ENCODE measurements around the gene PRKCA. TPM values are rescaled to one million over a fixed set of nuclear protein-coding genes. Genes with fewer than 3 reads are reported as not detected.

Gene PRKCA
- total and polyA plus RNA-seq, 2 donors (not counting 3 experiments of a cell fraction or from before 2014, with no cell fraction given) = 7.5 to 34.2 TPM

DNA sequence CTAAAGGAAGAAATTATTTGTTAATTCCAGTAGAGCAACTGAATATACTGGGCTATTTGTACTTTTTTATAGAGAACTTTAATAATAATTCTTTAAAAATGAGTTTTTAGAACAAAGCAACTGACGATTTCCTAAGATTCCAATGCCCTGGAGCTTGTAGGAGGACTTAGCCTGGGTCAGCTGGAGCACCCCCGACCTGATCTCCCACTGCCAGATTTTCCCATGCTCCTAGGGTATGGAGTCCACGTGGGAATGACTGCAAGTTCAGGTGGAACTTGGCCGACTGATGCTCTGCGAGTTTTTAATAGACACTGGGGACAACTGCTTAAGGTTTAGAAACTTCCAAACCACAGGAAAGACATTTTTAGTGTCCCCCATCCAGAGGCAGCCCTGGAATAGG, 507.0 kb downstream of the PRKCA start:
- FAIRE-seq (no peak), DNase-seq (ENCODE audit: low read depth, low spot score) (no peak)
- CTCF ChIA-PET = no interaction called here
- Histone ChIP-seq H3K9ac (replicated peaks; ENCODE audit: extremely low read depth, insufficient read depth, low read length) (no peak overlapping the region), H4K20me1 (replicated peaks; ENCODE audit: control insufficient read depth, extremely low read depth, insufficient read depth, low read length) (no peaks in the 10 kb centered on the region), H3K79me2 (ENCODE audit: control insufficient read depth, insufficient read depth, low read length) (no peaks in the 10 kb centered on the region), H3K9me1 (replicated peaks; ENCODE audit: control insufficient read depth, extremely low read depth, insufficient read depth, low read length) (no peaks in the 10 kb centered on the region), H3K4me1 (ENCODE audit: control insufficient read depth, extremely low read depth, insufficient read depth, low read length) (no peaks in the 10 kb centered on the region), H3K4me3 (replicated peaks in 1 of 3; ENCODE audit: insufficient read depth in 1 of 3, low read depth in 1 of 3, low read length in 3 of 3) (no peak overlapping the region), H3K9me3 (replicated peaks; ENCODE audit: control insufficient read depth, insufficient read depth, low read length) (no peaks in the 10 kb centered on the region), H3K36me3 (ENCODE audit: control insufficient read depth in 2 of 2, extremely low read depth in 1 of 2, insufficient read depth in 2 of 2, low read length in 2 of 2) (no peaks in the 10 kb centered on the region), H3K4me2 (ENCODE audit: insufficient read depth, low read length) (no peak overlapping the region), H3K27ac (ENCODE audit: insufficient read depth, low read depth, low read length) (no peak overlapping the region), H2AFZ (ENCODE audit: low read depth, low read length) (no peak overlapping the region), H3K27me3 (ENCODE audit: control insufficient read depth in 2 of 2, insufficient read depth in 2 of 2, low read length in 2 of 2) (no peaks in the 10 kb centered on the region)
- no TSS peak for BruUV-seq (replicated peaks)
- POLR2A ChIA-PET = no interaction called here
- TF ChIP-seq POLR2A (IDR thresholded peaks at IDR 0.05; ENCODE audit: low read depth, low read length) (no peak), GATA2 (IDR thresholded peaks at IDR 0.05; ENCODE audit: insufficient read depth, insufficient read length, low read depth, low read length) (no peak), FOS (IDR thresholded peaks at IDR 0.05; ENCODE audit: borderline replicate concordance, insufficient read depth, low read length) (no peak), JUN (IDR thresholded peaks at IDR 0.05; ENCODE audit: borderline replicate concordance, insufficient read depth, insufficient read length, low read depth) (no peak), EZH2 (IDR thresholded peaks at IDR 0.05; ENCODE audit: borderline replicate concordance, low read depth, low read length, severe bottlenecking) (no peak), MYC (IDR thresholded peaks at IDR 0.05; ENCODE audit: low read depth, low read length) (no peak), POLR2AphosphoS5 (IDR thresholded peaks at IDR 0.05; ENCODE audit: insufficient read depth, low read depth, low read length) (no peak)
- TF ChIP-seq, protein P1, sequence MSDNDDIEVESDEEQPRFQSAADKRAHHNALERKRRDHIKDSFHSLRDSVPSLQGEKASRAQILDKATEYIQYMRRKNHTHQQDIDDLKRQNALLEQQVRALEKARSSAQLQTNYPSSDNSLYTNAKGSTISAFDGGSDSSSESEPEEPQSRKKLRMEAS (IDR thresholded peaks at IDR 0.05; ENCODE audit: insufficient read depth, insufficient read length) = no peak
- TF ChIP-seq, protein P2, sequence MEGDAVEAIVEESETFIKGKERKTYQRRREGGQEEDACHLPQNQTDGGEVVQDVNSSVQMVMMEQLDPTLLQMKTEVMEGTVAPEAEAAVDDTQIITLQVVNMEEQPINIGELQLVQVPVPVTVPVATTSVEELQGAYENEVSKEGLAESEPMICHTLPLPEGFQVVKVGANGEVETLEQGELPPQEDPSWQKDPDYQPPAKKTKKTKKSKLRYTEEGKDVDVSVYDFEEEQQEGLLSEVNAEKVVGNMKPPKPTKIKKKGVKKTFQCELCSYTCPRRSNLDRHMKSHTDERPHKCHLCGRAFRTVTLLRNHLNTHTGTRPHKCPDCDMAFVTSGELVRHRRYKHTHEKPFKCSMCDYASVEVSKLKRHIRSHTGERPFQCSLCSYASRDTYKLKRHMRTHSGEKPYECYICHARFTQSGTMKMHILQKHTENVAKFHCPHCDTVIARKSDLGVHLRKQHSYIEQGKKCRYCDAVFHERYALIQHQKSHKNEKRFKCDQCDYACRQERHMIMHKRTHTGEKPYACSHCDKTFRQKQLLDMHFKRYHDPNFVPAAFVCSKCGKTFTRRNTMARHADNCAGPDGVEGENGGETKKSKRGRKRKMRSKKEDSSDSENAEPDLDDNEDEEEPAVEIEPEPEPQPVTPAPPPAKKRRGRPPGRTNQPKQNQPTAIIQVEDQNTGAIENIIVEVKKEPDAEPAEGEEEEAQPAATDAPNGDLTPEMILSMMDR (IDR thresholded peaks at IDR 0.05; ENCODE audit: extremely low read depth in 1 of 2, insufficient read depth in 1 of 2, low read depth in 1 of 2, low read length in 2 of 2) = no peak
- intact Hi-C loops (cut with micrococcal nuclease) = no loop called here
- dilution Hi-C loops (cut with MboI; ENCODE audit: extremely low pct_ligation_motif_present, low sequenced_read_pairs) = no loop called here

Measured in endothelial cell of umbilical vein (primary cell).